Activated CD4-positive, CD25-positive, alpha-beta regulatory T cell treated with anti-CD3 and anti-CD28 coated beads, Interleukin-2, amount 50 U/mL, for 24 hours (primary cell): ENCODE results near the gene ENTPD2.
"Not testable (repeated sequence)": the region's sequence is repeated elsewhere in the genome, so short reads cannot be mapped to it uniquely, and the experiment has no call there.

Experiments
- ATAC-seq, 2 donors: fragments of 150-1000 bp; cut with Tn5 transposase; one replicate each; pipeline ENCODE4 v1.10.0; 2021; ENCODE audit warnings: mild to moderate bottlenecking in 1 of 2, moderate library complexity in 1 of 2

ENTPD2 gene

DNA sequence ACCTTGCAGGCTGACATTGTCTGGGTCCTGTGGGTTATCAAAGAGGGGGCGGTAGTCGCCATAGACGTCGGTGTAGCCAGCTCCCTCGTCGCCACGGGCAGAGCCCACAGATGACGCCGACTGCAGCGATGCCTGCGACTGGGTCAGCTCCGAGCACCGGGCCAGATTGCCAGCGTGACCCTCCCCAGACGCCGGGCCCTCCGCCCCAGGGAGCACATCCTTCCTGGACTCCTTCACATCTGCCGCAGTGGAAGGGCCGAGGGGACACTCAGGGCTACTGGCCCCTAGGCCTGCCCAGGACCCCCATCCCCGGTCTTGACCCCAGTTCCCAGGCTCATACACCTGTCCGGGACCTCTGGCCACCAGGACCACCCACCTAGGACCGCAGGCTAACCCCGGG lies 39.7 kb downstream of the ENTPD2 start:
- ATAC-seq, result no peak

DNA sequence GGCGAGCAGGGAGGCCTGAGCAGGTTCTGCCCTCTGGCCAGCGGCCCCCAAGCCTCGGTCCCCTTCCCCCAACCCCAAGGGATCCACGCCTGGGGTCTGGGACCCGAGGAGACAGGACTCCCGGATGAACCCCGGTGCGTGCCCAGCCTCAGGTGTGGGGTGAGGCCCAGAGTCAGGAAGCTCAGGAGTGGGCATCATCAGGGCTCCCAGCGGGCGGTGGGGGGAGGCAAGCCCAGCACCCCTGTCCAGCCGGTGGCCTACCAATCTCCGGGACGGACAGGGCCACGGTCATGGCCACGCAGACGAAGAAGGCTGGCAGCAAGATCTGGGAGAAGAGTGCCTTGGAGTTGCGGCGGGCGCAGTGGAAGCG lies 40.3 kb downstream of the ENTPD2 start:
- no peak for ATAC-seq

DNA sequence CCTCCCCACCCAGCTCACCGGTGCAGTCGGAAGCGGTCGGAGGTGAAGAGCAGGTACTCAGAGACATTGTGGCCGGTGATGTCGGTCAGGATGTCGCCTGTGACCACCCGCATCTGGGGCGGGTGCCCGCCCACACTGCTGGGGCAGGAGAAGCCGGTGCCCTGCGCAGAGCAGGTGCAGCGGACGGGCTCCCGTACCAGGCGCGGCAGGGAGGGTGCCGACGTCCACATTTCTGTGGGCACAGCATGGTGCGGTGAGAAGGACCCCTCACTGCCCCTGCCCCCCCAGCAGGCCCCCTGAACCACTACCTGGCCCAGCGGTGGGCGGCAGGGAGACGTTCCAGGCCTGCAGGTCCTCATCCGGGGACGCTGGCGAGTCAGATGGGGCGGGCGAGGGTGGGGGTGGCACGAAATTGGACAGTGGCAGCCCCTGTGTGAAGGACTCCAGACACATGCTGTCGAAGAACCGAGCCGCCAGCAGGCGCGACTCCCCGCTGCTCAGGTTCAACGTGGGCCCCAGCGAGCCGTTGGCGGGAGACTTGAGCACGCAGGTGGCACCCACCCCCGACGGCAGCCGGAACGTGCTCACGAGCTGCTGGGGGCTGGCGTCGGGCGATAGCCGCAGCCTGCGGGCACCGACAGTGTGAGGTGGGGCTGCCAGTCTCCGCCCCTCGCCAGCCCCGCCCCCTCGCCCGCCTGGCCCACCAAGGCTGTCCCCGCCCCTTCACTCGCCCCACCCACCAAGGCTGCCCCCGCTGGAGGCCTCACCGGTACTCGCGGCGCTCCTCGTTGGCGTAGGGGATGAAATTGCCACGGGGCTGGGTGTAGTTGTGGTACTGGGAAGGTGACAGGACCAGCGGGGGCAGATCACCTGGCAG lies 40.9 kb downstream of the ENTPD2 start:
- no peak for ATAC-seq

DNA sequence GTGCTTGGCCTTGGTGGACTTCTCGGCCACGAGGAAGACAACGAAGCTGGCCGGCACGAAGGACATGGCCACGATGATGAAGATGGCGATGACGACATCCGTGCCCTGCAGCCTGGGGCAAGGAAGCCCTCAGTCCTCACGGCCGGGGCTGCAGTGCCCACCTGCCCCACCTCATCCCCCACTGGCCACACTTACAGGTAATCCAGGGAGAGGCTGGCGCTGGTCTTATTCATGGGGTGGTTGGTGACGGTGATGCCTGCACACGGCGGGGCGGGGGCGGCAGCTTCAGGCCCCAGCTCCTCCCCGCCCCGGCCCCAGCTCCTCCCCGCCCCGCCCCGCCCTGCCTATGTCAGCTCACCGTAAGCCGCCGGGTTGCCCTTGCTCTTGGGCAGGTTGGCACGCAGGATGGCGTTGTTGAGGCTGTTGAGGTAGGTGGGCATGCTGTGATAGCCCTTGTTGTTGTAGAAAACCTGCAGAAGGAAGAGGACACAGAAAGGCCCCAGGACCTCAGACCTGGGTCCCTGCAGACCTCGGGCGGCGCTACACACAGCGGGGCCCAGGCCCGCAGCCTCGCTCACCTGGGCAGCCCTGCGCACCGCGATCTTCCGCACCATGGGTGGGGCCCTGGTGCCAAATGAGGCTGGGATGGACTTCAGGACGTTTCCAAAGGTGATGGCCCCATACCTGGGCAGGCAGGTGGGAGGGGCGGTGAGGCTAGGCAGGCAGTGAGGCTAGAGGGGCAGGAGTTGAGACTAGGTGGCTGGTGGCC lies 41.8 kb downstream of the ENTPD2 start:
- ATAC-seq, result no peak

DNA sequence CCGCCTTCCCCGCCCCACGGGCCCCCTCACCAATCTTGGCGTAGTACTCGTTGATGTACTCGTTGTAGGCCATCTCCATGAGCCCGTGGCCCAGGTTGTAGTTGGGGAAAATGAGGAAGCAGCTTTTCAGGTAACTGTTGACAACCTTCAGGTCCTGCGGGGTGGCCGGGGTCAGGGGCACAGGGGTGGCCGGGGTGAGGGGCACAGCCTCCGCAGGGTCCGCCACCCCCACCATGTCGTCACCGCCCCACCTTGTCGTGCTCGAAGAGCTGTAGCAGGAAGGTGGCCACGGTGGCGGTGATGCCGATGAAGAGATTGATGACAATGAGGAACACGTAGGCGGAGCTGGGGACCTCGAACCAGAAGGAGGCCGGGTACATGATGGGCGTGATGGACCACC lies 42.7 kb downstream of the ENTPD2 start:
- no peak for ATAC-seq

DNA sequence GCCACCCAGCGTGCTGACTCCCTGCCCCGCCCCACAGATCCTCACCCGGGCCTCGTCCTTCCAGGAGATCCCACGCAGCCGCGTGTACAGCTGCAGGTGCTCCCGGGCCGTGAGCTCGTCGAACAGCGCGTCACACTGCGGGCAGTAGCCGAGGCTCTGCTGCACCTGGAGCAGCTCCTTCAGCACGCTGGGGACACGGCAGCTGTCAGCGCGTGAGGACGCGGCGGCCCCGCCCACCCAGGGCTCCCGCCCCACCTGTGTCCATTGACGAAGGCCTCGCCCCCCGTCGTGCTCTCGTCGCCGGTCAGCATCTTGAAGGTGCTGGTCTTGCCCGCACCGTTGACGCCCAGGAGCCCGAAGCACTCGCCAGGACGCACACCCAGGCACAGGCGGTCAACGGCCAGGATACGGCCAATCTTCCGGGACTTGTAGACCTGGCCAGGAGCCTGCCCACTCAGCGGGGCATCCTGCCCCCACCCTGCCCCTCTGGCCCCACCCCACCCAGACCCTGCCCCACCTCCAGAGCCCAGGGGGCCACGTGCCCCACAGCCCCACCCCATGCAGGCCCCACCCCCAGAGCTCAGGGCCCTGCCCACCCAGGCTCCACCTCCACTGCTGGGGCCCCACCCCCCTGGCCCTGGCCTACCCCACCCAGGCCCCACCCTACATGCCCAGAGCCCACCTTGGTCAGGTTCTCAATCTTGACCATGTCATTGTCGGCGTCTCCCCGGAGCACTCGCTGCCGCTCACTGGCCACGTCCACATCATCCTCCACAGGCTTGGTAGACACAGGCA lies 43.7 kb downstream of the ENTPD2 start:
- no peak for ATAC-seq

DNA sequence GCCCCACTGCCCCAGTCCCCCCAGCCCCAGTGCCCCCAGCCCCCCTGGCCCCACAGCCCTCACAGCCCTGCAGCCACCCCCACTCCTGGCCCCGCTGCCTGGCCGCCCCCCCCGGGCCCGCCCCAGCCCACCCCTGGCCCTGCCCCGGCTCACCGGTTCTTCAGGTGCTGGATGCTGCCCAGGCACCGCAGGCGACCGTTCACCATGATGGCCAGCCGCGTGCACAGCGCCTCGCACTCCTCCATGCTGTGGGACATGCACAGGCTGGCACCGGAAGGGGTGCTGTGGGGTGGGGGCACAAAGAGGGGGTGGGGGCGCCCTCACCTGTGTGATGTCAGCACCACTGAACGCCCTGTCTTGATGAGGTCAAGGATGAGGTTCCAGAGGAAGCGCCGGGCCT lies 44.6 kb downstream of the ENTPD2 start:
- ATAC-seq, result no peak

DNA sequence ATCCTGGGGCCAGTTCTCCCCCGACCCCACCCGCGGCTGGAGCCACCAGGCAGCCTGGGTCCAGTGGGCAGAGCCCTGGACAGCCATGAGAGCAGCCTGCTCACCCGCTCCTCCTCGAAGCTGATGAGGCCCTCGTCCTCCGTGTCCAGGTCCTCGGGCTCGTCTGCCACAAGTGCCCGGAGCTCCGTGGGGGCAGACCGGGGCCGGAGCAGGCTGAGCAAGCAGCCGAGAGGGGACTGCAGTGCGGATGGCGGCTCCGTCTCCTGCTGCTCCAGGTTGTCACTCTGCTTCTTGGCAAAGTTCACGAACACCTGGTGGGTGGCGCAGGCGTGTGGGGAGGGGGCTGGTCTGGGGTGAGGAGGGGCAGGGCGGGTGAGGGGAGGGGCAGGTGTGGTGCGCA lies 45.5 kb downstream of the ENTPD2 start:
- ATAC-seq, result no peak

DNA sequence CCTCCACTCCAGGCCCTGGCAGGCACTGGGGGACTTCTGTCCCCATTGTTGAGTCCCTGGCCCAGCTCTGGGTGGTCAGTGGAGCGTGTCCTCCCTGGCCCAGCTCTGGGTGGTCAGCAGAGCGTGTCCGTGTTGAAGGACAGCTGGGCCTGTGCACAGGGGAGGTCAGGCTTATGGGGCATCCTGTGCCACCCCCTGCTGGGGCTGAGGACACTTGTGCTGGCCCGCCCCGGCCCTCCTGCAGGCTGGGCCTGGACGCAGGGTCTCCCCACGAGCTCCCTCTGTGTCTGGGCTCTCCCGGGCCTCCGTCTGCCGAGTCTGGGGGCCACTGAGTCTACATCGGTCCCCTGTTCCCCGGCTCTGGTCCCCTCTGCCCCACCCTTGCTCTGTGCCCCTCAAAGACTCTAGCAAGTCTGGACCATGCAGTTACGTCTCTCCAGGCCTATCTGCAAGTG lies 46.0 kb downstream of the ENTPD2 start:
- no peak for ATAC-seq

DNA sequence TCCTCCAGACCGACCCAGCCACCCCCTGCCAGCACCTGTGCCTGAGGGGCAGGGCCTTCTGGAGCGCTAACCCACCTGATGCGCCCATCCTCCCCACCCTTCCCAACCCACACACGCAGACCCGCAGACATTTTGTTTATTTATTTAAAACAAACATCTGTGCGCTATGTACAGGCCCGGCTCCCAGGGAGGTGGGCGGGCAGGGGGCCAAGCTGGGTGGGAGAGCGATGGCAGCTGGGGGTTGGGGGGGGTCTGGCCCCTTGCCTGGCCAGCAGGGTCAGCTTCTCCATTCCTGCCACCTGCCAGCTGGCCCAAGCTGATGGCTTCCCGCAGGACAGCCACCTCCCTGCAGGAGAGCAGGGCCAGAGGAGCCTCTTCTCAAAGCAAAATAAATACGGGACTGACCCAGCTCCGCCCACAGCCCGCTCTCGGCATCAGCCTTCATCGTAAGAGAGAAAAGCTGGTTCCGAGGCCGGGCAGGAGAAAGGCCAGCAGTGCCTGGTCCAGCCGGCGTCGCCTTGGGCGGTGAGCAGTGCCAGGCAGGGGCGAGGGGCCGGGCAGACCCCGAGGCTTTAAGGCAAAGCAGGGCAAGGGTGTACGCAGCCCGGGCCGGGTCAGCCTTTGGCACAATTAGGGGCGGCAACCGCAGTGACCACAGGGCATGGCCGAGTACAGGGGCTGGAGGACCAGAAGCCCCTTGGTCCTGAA lies 46.6 kb downstream of the ENTPD2 start:
- ATAC-seq, result no peak

DNA sequence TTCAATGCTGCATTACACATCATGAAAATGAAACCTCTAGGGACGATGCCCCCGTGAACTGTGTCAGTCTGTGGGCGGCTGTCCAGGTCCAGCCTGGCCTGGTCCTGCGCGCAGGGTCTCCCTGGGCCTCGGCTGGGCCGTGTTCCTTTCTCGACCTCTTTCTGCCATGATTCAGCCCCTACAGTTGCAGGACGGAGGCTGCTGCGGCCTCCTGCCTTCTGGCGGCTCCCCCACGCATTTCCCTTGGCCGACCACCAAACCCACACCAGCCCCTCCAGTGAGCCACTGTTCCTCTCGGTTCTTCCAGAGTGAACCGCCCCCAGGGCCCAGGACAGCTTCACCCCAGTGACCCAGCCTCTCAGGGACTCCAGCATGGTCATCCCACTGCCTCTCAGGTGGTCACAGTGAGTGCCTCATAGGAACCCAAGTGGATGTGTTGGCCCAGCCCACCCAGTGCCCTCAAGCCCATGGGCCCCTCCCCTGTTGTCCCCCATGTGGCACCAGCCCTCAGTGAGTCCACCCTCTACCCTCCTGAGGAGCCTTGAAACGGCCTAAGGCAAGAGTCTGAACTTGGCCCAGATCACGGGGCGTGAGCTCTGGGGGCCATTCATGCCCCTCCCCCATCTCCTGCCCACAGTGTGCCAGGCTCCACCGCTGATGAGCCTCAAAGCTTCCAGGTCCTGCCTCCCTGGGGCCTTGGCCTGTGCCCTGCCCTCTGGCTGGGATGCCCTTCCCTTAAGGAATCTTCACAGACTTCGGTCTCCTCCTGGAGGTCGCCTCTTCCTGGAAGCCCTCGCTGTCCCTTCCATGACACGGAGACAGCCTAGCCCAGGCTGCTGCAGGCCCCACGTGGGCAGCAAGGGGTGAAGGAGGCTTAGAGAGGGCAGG lies 47.5 kb downstream of the ENTPD2 start:
- no peak for ATAC-seq

DNA sequence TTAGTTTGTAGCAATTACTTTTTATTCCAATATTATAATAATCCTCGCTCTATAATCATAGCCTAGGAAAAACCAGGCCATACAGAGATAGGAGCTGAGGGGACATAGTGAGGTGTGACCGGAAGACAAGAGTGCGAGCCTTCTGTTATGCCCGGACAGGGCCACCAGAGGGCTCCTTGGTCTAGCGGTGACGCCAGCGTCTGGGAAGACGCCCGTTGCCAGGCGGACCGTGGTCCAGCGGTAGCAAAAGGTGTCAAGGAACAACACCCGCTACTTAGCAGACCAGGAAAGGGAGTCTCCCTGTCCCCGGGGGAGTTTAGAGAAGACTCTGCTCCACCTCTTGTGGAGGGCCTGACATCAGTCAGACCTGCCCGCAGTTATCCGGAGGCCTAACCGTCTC lies 49.6 kb downstream of the ENTPD2 start:
- not testable (repeated sequence) for ATAC-seq

DNA sequence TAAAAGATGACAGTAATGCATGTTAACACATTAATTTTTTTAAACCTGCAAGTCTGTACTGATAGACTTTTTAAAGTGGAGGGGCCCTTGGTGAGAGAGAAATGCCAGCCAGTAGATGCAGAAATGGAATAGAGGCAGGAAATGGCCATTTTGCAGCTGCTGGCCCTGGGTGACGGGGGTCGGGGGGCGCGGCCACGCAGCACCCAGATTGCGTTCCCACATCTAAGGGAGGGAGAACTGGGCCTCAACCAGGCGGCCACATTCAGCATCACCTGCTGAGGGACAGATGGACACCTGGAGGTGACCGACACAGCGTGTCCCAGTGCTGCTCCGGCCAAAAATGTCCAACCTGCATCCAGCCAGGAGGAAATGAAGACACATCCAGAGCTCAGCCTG lies 51.2 kb downstream of the ENTPD2 start:
- no peak for ATAC-seq

DNA sequence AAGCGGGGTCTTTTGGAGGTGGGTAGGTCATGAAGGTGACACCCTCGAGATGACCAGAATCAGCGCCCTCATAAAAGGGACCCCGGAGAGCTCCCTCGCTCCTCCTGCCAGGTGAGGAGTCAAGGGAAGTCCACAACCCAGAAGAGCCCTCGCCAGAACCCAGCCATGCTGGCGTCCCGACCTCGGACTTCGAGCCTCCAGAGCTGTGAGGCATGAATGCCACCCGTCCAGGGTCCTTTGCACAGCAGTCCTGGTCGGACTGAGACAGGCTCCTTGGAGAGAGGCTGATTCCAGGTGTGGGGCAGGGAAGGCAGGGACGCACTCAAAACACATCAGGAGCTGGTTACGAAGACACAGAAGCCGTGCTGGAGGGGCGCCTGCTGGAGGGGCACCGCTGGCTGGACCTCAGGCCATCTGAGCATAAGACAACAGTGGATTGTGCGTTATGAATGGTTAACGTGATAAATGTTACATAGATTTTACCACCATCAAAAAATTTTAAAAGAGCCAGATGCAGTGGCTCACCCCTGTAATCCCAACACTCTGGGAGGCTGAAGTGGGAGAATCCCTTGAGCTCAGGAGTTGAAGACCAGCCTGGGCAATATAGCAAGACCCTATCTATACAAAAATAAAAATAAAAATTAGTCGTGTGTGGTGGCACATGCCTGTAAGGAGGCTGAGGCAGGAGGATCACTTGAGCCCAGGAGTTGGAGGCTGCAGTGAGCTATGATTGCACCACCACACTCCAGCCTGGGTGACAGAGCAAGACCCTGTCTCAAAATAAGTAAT lies 51.8 kb downstream of the ENTPD2 start:
- ATAC-seq, result no peak

DNA sequence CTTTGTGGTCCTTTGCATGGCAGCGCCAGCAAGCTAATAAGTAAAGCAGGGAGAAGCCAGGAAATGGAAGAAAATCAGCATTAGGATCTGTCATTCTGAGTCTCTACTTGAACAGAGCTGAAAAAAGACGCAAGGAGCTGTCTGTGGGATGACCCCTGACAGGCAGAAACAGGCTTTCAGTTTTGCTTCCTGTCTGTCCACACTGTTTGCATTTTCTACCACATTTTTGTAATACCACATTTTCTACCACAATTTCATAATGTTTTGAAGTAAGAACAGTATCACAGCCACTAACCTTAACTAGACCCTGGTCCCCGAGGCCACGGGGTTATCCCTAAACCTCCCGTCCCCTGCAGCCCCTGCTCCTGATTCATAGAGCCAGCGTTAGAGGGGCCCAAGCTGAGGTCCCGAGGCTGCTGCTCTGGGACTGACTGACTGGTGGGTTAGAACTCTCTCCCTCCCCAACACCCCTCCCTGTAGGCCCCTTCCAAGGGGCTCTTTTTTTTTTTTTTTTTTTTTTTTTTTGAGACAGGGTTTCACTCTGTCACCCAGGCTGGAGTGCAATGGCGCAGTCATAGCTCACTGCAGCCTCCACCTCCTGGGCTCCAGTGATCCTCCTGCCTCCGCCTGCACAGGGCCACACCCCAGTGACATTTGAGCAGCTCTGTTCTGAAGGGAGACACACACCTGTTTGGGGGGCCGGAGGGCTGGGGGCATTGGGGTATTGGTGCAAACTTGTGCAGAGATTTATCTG lies 53.5 kb downstream of the ENTPD2 start:
- peak; percentile 56 to 66 for ATAC-seq
